Hematopoietic multipotent progenitor cell (in vitro differentiated cells): ENCODE measurements around the gene SMAD7. TPM values are rescaled to one million over a fixed set of nuclear protein-coding genes. Genes with fewer than 3 reads are reported as not detected.

Experiments used
- DNase-seq, 3 donors: peaks; one replicate each; pipeline ENCODE4 v3.0.0-alpha.2; 2011 to 2015; ENCODE audit warnings: low read depth in 2 of 3, low spot score in 2 of 3
- total RNA-seq: library from RNA; depleted of rRNA; stranded (reverse); fragments of >200 nt; gene quantifications from one replicate; pipeline ENCODE4 v1.2.3, GENCODE V29; 2012

Gene SMAD7
- total RNA-seq, 1 donor: 8.3 TPM

- DNase-seq: no peak
These were observed 17.0 kb downstream of the SMAD7 start for GRCh38 chr18:48933578-48934414.

- peak in 2 of 3 donors; percentile 76 to 82 for DNase-seq
These were observed 17.8 kb downstream of the SMAD7 start for GRCh38 chr18:48932822-48933510.

- no peak for DNase-seq
These were observed 18.3 kb downstream of the SMAD7 start for GRCh38 chr18:48932462-48932818.

GRCh38 chr18:48931680-48932461 is 18.9 kb downstream of the SMAD7 start:
- no peak for DNase-seq

GRCh38 chr18:48930926-48931325 is 19.8 kb downstream of the SMAD7 start:
- DNase-seq: no peak

- no peak for DNase-seq
These were observed 20.6 kb downstream of the SMAD7 start for GRCh38 chr18:48929941-48930713.

GRCh38 chr18:48929212-48929612 is 21.6 kb downstream of the SMAD7 start:
- DNase-seq: no peak

GRCh38 chr18:48928787-48929186 is 22.0 kb downstream of the SMAD7 start:
- peak; percentile 59 to 83 (median 82) for DNase-seq

GRCh38 chr18:48927286-48928080 is 23.3 kb downstream of the SMAD7 start:
- no peak for DNase-seq

GRCh38 chr18:48926420-48926857 is 24.3 kb downstream of the SMAD7 start:
- no peak for DNase-seq

- no peak for DNase-seq
These were observed 25.3 kb downstream of the SMAD7 start for GRCh38 chr18:48925491-48925780.

- no peak for DNase-seq
These were observed 25.9 kb downstream of the SMAD7 start for GRCh38 chr18:48924630-48925490.

GRCh38 chr18:48923746-48924629 is 26.8 kb downstream of the SMAD7 start:
- DNase-seq: peak in 1 of 3 donors; percentile 44

- DNase-seq: peak in 2 of 3 donors; percentile 68 to 74
These were observed 27.7 kb downstream of the SMAD7 start for GRCh38 chr18:48922801-48923730.

- DNase-seq: no peak
These were observed 28.5 kb downstream of the SMAD7 start for GRCh38 chr18:48922226-48922800.
